ENCODE results near the gene IKBKG. TPM values are rescaled to one million over a fixed set of nuclear protein-coding genes. Genes with fewer than 3 reads are reported as not detected.

Gene IKBKG
- total RNA-seq, 2 donors from 2014 or later = 7.2 to 9.0 TPM

GRCh38 chrX:154529206-154529612 is 18.2 kb upstream of the IKBKG start:
- Histone ChIP-seq H3K27ac (no peak overlapping the region), H3K27me3 (no peaks in the 10 kb centered on the region), H3K9me3 (no peaks in the 10 kb centered on the region), H3K4me3 (no peak overlapping the region), H3K36me3 (no peaks in the 10 kb centered on the region), H3K4me1 (peaks cover 0 to 11% of the 10 kb centered on the region in 2 donors)
- no peak for DNase-seq (ENCODE audit: low spot score)
- no peak for TF ChIP-seq CTCF (IDR thresholded peaks at IDR 0.05)

GRCh38 chrX:154530286-154530685 is 17.1 kb upstream of the IKBKG start:
- H3K27ac ChIP-seq = no peak overlapping the region
- H3K4me3 ChIP-seq = no peak overlapping the region
- peaks cover 3% of the 10 kb centered on the region for H3K36me3 ChIP-seq
- DNase-seq (ENCODE audit: low spot score) = no peak
- H3K27me3 ChIP-seq = no peaks in the 10 kb centered on the region
- no peaks in the 10 kb centered on the region for H3K9me3 ChIP-seq
- no peak for TF ChIP-seq CTCF (IDR thresholded peaks at IDR 0.05)
- H3K4me1 ChIP-seq = peaks cover 0 to 16% of the 10 kb centered on the region in 2 donors

- Histone ChIP-seq H3K36me3 (peaks cover 10% of the 10 kb centered on the region), H3K4me1 (peaks cover 0 to 16% of the 10 kb centered on the region in 2 donors), H3K27me3 (no peaks in the 10 kb centered on the region), H3K4me3 (no peak overlapping the region), H3K9me3 (no peaks in the 10 kb centered on the region), H3K27ac (peak overlapping the region in 1 of 2 donors; percentile 61)
- no peak for TF ChIP-seq CTCF (IDR thresholded peaks at IDR 0.05)
- no peak for DNase-seq (ENCODE audit: low spot score)
These were observed 15.8 kb upstream of the IKBKG start for GRCh38 chrX:154531626-154532025.

- no peak for TF ChIP-seq CTCF (IDR thresholded peaks at IDR 0.05)
- Histone ChIP-seq H3K9me3 (no peaks in the 10 kb centered on the region), H3K27me3 (no peaks in the 10 kb centered on the region), H3K4me3 (no peak overlapping the region), H3K36me3 (peaks cover 10% of the 10 kb centered on the region), H3K27ac (no peak overlapping the region), H3K4me1 (peaks cover 0 to 6% of the 10 kb centered on the region in 2 donors)
- no peak for DNase-seq (ENCODE audit: low spot score)
These were observed 14.7 kb upstream of the IKBKG start for GRCh38 chrX:154532690-154533089.

GRCh38 chrX:154534526-154535322 is 12.7 kb upstream of the IKBKG start:
- Histone ChIP-seq H3K27me3 (no peaks in the 10 kb centered on the region), H3K27ac (peak overlapping the region; percentile 49 to 55), H3K4me3 (no peak overlapping the region), H3K4me1 (peaks cover 0 to 6% of the 10 kb centered on the region in 2 donors), H3K9me3 (no peaks in the 10 kb centered on the region), H3K36me3 (peaks cover 10% of the 10 kb centered on the region)
- peak; percentile 90 for DNase-seq (ENCODE audit: low spot score)
- TF ChIP-seq CTCF (IDR thresholded peaks at IDR 0.05) = peak; percentile 96 to 100

Measured in right atrium auricular region (tissue), 2 donors.